ENCODE measurements around the gene ZNF366. TPM values are rescaled to one million over a fixed set of nuclear protein-coding genes. Genes with fewer than 3 reads are reported as not detected.

The ZNF366 gene
- total and polyA plus RNA-seq, 2 experiments from 2014 or later = not detected

DNA sequence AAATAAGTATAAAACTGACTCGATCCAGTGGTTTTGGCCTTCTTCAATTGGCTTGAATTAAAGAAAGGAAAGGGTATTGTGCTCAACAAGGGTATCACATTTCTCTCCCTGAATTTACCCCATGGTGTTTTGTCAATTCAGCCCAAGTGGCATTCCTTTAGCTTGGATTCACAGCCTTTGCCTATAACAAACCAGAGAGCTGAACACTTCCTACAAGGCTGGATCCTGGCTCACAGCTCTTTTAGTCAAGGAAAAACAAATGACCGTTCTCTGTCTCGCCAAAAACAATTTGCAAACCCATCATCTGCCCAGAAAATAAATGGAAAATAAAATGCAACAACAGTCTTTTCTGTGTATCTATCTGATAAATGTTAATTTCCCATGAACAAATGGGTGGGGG, 5.7 kb downstream of the ZNF366 start:
- 23 to 35% methylated on average over 3 of the region's 3 CpGs for WGBS, 2 experiments (ENCODE audit: low coverage in 1 of 2, low lambda C conversion rate in 2 of 2, missing lambda C conversion rate in 2 of 2)
- no peak overlapping the region for H3K27ac ChIP-seq
- DNase-seq = no peak
- H3K9ac ChIP-seq = no peak overlapping the region
- no peak overlapping the region for H3K4me2 ChIP-seq (ENCODE audit: unreplicated experiment)
- in situ Hi-C loops (cut with MboI) = no loop called here
- no peaks in the 10 kb centered on the region for H3K9me3 ChIP-seq (ENCODE audit: low read depth)
- no peaks in the 10 kb centered on the region for H3K36me3 ChIP-seq (ENCODE audit: low read depth)
- H3K79me2 ChIP-seq (ENCODE audit: insufficient read depth) = no peaks in the 10 kb centered on the region
- peaks cover 6% of the 10 kb centered on the region; the same call in 1 of the 2 replicates for H3F3A ChIP-seq (ENCODE audit: insufficient read depth)
- peaks cover 34% of the 10 kb centered on the region for H3K4me1 ChIP-seq (ENCODE audit: insufficient read depth)
- no peaks in the 10 kb centered on the region for H3K27me3 ChIP-seq (replicated peaks; ENCODE audit: insufficient read depth)
- H3K9me2 ChIP-seq (ENCODE audit: insufficient read depth) = no peaks in the 10 kb centered on the region
- H3K4me3 ChIP-seq = no peak overlapping the region
- TF ChIP-seq EZH2phosphoT487 (IDR thresholded peaks at IDR 0.05; ENCODE audit: insufficient read depth, low read depth) (no peak), EZH2 (IDR thresholded peaks at IDR 0.05; ENCODE audit: insufficient read depth, poor library complexity, severe bottlenecking) (no peak)
- H4K20me1 ChIP-seq (ENCODE audit: insufficient read depth) = no peaks in the 10 kb centered on the region
- H2AFZ ChIP-seq = peak overlapping the region; percentile 53

DNA sequence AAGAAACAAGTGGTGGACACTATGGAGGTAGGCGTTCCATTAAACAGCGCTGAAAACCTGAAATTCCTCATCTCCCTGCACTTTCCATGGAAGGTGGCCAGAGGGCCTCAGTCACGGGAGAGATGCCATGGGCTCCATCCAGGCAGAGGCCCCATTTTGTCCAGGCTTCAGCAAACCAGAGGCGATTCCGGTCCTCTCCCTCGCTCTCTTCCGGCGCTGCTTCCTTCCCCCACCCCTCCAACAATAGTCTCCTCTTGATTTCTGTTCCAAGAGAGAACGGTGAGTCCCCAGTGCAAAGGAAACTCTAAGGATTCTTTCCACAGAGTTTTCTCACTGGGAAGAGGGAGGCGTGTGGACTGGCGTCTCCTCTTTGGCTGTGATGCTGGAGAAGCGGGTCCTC, 7.5 kb downstream of the ZNF366 start:
- no peaks in the 10 kb centered on the region for H3K9me2 ChIP-seq (ENCODE audit: insufficient read depth)
- no peak for DNase-seq
- no peak overlapping the region for H3K4me2 ChIP-seq (ENCODE audit: unreplicated experiment)
- H2AFZ ChIP-seq = no peak overlapping the region
- no peak overlapping the region for H3K9ac ChIP-seq
- no peaks in the 10 kb centered on the region for H3K27me3 ChIP-seq (replicated peaks; ENCODE audit: insufficient read depth)
- in situ Hi-C loops (cut with MboI) = no loop called here
- peaks cover 15% of the 10 kb centered on the region for H3F3A ChIP-seq (ENCODE audit: insufficient read depth)
- H4K20me1 ChIP-seq (ENCODE audit: insufficient read depth) = no peaks in the 10 kb centered on the region
- no peaks in the 10 kb centered on the region for H3K36me3 ChIP-seq (ENCODE audit: low read depth)
- WGBS, 2 experiments (ENCODE audit: low coverage in 1 of 2, low lambda C conversion rate in 2 of 2, missing lambda C conversion rate in 2 of 2) = 95 to 97% methylated on average over 10 to 12 of the region's 12 CpGs
- no peaks in the 10 kb centered on the region for H3K79me2 ChIP-seq (ENCODE audit: insufficient read depth)
- no peak overlapping the region for H3K4me3 ChIP-seq
- no peak overlapping the region for H3K27ac ChIP-seq
- no peaks in the 10 kb centered on the region for H3K9me3 ChIP-seq (ENCODE audit: low read depth)
- peaks cover 40% of the 10 kb centered on the region for H3K4me1 ChIP-seq (ENCODE audit: insufficient read depth)
- TF ChIP-seq EZH2 (IDR thresholded peaks at IDR 0.05; ENCODE audit: insufficient read depth, poor library complexity, severe bottlenecking) = no peak
- no peak for TF ChIP-seq EZH2phosphoT487 (IDR thresholded peaks at IDR 0.05; ENCODE audit: insufficient read depth, low read depth)

DNA sequence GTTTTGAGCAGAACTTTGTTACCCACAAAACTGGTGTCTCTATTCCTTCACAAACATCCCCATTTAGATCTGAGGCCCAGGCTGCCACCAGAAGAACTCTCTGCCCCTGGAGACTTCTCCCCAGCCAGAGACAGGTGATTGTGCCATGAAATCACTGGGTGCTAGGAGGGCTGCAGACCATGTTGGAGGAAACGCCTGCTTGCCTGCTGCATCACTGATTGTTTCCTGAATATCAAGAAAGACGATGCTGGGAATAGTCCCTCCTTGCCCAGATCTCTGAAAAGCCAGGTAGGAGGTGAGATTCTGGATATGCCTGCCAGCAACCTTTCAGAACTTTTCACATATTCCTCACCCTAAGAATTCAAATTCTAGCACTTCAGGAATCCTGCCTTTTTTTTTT, 8.1 kb downstream of the ZNF366 start:
- no peaks in the 10 kb centered on the region for H3K9me3 ChIP-seq (ENCODE audit: low read depth)

DNA sequence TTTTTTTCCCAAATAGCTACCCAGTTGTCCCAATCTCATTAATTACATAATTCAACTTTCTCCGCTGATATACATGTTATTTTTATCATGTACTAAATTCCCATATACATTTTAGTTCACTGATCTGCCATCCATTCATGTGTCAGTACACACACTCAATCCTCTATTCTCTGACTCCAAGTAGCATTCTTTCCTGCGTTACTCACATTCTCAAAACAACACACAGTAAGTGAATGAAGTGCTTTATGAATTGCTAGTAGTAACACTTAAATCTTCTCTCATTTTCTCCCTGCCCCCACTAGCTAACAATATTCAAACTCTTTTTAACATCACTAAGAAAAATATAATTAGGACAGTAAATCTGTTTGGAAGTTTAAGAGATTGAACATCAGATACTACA, 8.9 kb downstream of the ZNF366 start:
- peak; percentile 78 for DNase-seq
- peak overlapping the region; percentile 41 for H3K4me2 ChIP-seq (ENCODE audit: unreplicated experiment)

More for the DNA sequence above, 8.1 kb downstream of the ZNF366 start:
- no peak overlapping the region for H3K27ac ChIP-seq
- H3K79me2 ChIP-seq (ENCODE audit: insufficient read depth) = no peaks in the 10 kb centered on the region
- in situ Hi-C loops (cut with MboI) = no loop called here
- no peak for DNase-seq
- H3K4me3 ChIP-seq = no peak overlapping the region
- no peaks in the 10 kb centered on the region for H4K20me1 ChIP-seq (ENCODE audit: insufficient read depth)
- no peak overlapping the region for H2AFZ ChIP-seq
- no peaks in the 10 kb centered on the region for H3K9me2 ChIP-seq (ENCODE audit: insufficient read depth)
- peaks cover 21% of the 10 kb centered on the region for H3F3A ChIP-seq (ENCODE audit: insufficient read depth)
- no peak overlapping the region for H3K4me2 ChIP-seq (ENCODE audit: unreplicated experiment)
- H3K9ac ChIP-seq = no peak overlapping the region
- H3K4me1 ChIP-seq (ENCODE audit: insufficient read depth) = peaks cover 40% of the 10 kb centered on the region
- TF ChIP-seq EZH2 (IDR thresholded peaks at IDR 0.05; ENCODE audit: insufficient read depth, poor library complexity, severe bottlenecking) = no peak
- TF ChIP-seq EZH2phosphoT487 (IDR thresholded peaks at IDR 0.05; ENCODE audit: insufficient read depth, low read depth) = no peak
- WGBS, 2 experiments (ENCODE audit: low coverage in 1 of 2, low lambda C conversion rate in 2 of 2, missing lambda C conversion rate in 2 of 2) = 95 to 100% methylated on average over 2 of the region's 2 CpGs
- no peaks in the 10 kb centered on the region for H3K36me3 ChIP-seq (ENCODE audit: low read depth)
- H3K27me3 ChIP-seq (replicated peaks; ENCODE audit: insufficient read depth) = no peaks in the 10 kb centered on the region

DNA sequence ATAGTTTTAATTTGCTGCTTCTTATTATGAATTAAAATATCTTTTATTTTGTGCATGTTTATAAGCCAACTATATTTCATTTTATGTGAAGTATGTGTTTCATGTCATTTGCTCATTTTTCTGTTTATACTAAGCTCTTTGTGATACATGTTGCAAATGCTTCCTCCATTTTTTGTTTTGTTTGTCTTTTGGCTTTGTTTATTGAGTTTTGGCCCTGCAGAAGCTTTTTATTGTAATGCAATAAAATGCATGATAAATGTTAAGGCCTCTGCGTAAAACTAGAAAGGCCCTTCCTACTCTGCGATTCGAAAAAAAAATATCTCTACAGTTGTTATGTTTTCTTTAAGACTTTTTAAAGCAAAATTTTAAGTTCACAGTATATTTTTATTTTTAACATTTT, 9.4 kb downstream of the ZNF366 start:
- Histone ChIP-seq H3K36me3 (ENCODE audit: low read depth) (no peaks in the 10 kb centered on the region), H3K9me3 (ENCODE audit: low read depth) (no peaks in the 10 kb centered on the region), H3K4me2 (ENCODE audit: unreplicated experiment) (no peak overlapping the region), H3K4me3 (no peak overlapping the region), H3K27ac (no peak overlapping the region), H4K20me1 (ENCODE audit: insufficient read depth) (no peaks in the 10 kb centered on the region), H3K4me1 (ENCODE audit: insufficient read depth) (peaks cover 36% of the 10 kb centered on the region), H3K27me3 (replicated peaks; ENCODE audit: insufficient read depth) (no peaks in the 10 kb centered on the region), H2AFZ (no peak overlapping the region), H3F3A (ENCODE audit: insufficient read depth) (peaks cover 24% of the 10 kb centered on the region), H3K9me2 (ENCODE audit: insufficient read depth) (no peaks in the 10 kb centered on the region), H3K9ac (no peak overlapping the region), H3K79me2 (ENCODE audit: insufficient read depth) (no peaks in the 10 kb centered on the region)
- TF ChIP-seq EZH2 (IDR thresholded peaks at IDR 0.05; ENCODE audit: insufficient read depth, poor library complexity, severe bottlenecking) = no peak
- TF ChIP-seq EZH2phosphoT487 (IDR thresholded peaks at IDR 0.05; ENCODE audit: insufficient read depth, low read depth) = no peak
- WGBS, 2 experiments (ENCODE audit: low coverage in 1 of 2, low lambda C conversion rate in 2 of 2, missing lambda C conversion rate in 2 of 2) = 95% methylated on average over 3 of the region's 3 CpGs
- DNase-seq = no peak
- in situ Hi-C loops (cut with MboI) = no loop called here

More for the DNA sequence above, 8.9 kb downstream of the ZNF366 start:
- H4K20me1 ChIP-seq (ENCODE audit: insufficient read depth) = no peaks in the 10 kb centered on the region
- in situ Hi-C loops (cut with MboI) = no loop called here
- no peaks in the 10 kb centered on the region for H3K27me3 ChIP-seq (replicated peaks; ENCODE audit: insufficient read depth)
- no peaks in the 10 kb centered on the region for H3K79me2 ChIP-seq (ENCODE audit: insufficient read depth)
- no peak overlapping the region for H3K27ac ChIP-seq
- peaks cover 24% of the 10 kb centered on the region for H3F3A ChIP-seq (ENCODE audit: insufficient read depth)
- H3K9me2 ChIP-seq (ENCODE audit: insufficient read depth) = no peaks in the 10 kb centered on the region
- TF ChIP-seq EZH2phosphoT487 (IDR thresholded peaks at IDR 0.05; ENCODE audit: insufficient read depth, low read depth) = no peak
- TF ChIP-seq EZH2 (IDR thresholded peaks at IDR 0.05; ENCODE audit: insufficient read depth, poor library complexity, severe bottlenecking) = no peak
- H2AFZ ChIP-seq = no peak overlapping the region
- no peaks in the 10 kb centered on the region for H3K9me3 ChIP-seq (ENCODE audit: low read depth)
- no peaks in the 10 kb centered on the region for H3K36me3 ChIP-seq (ENCODE audit: low read depth)
- H3K9ac ChIP-seq = no peak overlapping the region
- peaks cover 36% of the 10 kb centered on the region for H3K4me1 ChIP-seq (ENCODE audit: insufficient read depth)
- 33 to 39% methylated on average over 2 of the region's 2 CpGs for WGBS, 2 experiments (ENCODE audit: low coverage in 1 of 2, low lambda C conversion rate in 2 of 2, missing lambda C conversion rate in 2 of 2)
- no peak overlapping the region for H3K4me3 ChIP-seq
